Measurements from ENCODE around the gene SRRM5. TPM values are rescaled to one million over a fixed set of nuclear protein-coding genes. Genes with fewer than 3 reads are reported as not detected.

SRRM5 gene
- total RNA-seq, 3 donors from 2014 or later (not counting 1 experiment from before 2014, with no cell fraction given), result 0.24 to 0.75 (median 0.50) TPM

DNA sequence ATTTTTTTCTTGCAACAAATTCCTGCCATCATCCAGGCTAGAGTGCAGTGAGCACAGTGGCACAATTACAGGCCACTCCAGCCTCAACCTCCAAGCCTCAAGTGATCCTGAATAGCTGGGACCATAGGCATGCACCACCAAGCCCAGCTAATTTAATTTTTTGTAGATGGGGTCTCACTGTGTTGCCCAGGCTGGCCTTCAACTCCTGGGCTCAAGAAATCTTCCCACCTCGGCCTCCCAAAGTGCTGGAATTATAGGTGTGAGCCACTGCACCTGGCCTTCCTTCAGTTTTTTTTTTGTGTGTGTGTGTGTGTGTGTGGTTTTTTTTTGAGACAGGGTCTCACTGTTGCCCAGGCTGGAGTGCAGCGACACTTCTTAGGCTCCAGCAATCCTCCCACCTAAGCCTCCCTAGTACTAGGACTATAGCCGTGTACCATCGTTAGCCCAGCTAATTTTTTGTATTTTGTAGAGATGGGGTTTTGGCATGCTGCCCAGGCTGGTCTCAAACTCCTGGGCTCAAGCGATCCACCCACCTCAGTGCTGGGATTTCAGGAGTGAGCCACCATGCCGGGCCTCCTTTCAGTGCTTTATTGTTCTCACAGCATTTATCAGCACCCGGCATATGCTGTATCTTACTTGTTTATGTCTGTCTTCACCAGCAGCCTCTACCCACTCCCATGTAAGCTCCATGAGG lies 5.9 kb upstream of the SRRM5 start:
- intact Hi-C loops (cut with micrococcal nuclease), result no loop called here
- DNase-seq (no peak), ATAC-seq (no peak)
- Mint-ChIP-seq H3K36me3 (no peaks in the 10 kb centered on the region), H3K9me3 (no peaks in the 10 kb centered on the region), H3K4me1 (peaks cover 5 to 24% of the 10 kb centered on the region in 2 donors), H3K27me3 (ENCODE audit: low read depth in 2 of 2) (no peaks in the 10 kb centered on the region), H3K27ac (peak overlapping the region; percentile 43 to 65), H3K4me3 (no peak overlapping the region)
- Histone ChIP-seq H3K27me3 (ENCODE audit: control insufficient read depth, insufficient read depth, low read length) (no peaks in the 10 kb centered on the region), H3K36me3 (ENCODE audit: control insufficient read depth, insufficient read depth, low read length) (peaks cover 7% of the 10 kb centered on the region), H3K9me3 (ENCODE audit: control insufficient read depth, insufficient read depth, low read length) (no peaks in the 10 kb centered on the region), H3K4me3 (ENCODE audit: low read length) (no peak overlapping the region), H3K27ac (ENCODE audit: low read length) (no peak overlapping the region), H3K4me1 (ENCODE audit: control insufficient read depth, insufficient read depth, low read length) (no peaks in the 10 kb centered on the region)
- 85% methylated on average over 4 of the region's 7 CpGs for WGBS (ENCODE audit: insufficient coverage)
- TF ChIP-seq, protein P1, sequence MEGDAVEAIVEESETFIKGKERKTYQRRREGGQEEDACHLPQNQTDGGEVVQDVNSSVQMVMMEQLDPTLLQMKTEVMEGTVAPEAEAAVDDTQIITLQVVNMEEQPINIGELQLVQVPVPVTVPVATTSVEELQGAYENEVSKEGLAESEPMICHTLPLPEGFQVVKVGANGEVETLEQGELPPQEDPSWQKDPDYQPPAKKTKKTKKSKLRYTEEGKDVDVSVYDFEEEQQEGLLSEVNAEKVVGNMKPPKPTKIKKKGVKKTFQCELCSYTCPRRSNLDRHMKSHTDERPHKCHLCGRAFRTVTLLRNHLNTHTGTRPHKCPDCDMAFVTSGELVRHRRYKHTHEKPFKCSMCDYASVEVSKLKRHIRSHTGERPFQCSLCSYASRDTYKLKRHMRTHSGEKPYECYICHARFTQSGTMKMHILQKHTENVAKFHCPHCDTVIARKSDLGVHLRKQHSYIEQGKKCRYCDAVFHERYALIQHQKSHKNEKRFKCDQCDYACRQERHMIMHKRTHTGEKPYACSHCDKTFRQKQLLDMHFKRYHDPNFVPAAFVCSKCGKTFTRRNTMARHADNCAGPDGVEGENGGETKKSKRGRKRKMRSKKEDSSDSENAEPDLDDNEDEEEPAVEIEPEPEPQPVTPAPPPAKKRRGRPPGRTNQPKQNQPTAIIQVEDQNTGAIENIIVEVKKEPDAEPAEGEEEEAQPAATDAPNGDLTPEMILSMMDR (IDR thresholded peaks at IDR 0.05), result no peak

DNA sequence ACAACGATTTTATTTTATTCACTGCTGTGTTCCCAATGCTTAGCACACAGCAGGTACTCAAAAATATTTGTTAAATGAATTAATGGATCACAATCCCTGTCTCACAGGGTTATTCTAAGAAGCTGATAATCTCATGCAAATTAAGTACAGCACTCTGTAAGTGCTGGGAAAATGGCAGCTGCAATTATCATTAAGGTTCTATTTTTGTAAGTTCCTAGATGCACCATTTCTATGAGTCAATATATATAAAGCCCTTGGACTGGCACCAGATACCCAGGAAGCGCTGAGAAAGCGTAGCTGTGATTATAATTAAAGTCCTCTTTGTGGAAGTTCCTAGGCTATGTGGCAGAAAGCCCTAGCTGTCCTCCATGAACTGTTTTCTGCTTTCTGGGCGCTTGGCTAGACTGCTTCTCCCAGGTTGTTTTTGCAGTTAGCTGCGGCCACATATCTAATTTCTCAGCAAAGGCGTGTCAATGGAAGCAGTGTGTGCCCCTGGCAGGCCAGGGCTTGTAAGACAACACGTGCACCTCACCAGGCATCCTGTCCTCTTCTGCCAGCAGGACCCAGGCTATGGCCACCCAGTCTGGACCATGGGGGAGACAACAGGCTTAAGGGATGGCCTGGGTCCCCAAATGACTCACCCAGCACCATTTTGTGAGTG lies 5.2 kb upstream of the SRRM5 start:
- Histone ChIP-seq H3K27ac (ENCODE audit: low read length) (no peak overlapping the region), H3K27me3 (ENCODE audit: control insufficient read depth, insufficient read depth, low read length) (no peaks in the 10 kb centered on the region), H3K4me1 (ENCODE audit: control insufficient read depth, insufficient read depth, low read length) (no peaks in the 10 kb centered on the region), H3K4me3 (ENCODE audit: low read length) (no peak overlapping the region), H3K36me3 (ENCODE audit: control insufficient read depth, insufficient read depth, low read length) (peaks cover 4% of the 10 kb centered on the region), H3K9me3 (ENCODE audit: control insufficient read depth, insufficient read depth, low read length) (no peaks in the 10 kb centered on the region)
- DNase-seq (no peak), ATAC-seq (no peak)
- intact Hi-C loops (cut with micrococcal nuclease), result no loop called here
- Mint-ChIP-seq H3K4me3 (no peak overlapping the region), H3K27ac (peak overlapping the region; percentile 43 to 65), H3K36me3 (no peaks in the 10 kb centered on the region), H3K9me3 (no peaks in the 10 kb centered on the region), H3K4me1 (peaks cover 8 to 29% of the 10 kb centered on the region in 2 donors), H3K27me3 (ENCODE audit: low read depth in 2 of 2) (no peaks in the 10 kb centered on the region)
- 98% methylated on average over 7 of the region's 7 CpGs for WGBS (ENCODE audit: insufficient coverage)
- TF ChIP-seq, protein P1 (IDR thresholded peaks at IDR 0.05), result no peak

DNA sequence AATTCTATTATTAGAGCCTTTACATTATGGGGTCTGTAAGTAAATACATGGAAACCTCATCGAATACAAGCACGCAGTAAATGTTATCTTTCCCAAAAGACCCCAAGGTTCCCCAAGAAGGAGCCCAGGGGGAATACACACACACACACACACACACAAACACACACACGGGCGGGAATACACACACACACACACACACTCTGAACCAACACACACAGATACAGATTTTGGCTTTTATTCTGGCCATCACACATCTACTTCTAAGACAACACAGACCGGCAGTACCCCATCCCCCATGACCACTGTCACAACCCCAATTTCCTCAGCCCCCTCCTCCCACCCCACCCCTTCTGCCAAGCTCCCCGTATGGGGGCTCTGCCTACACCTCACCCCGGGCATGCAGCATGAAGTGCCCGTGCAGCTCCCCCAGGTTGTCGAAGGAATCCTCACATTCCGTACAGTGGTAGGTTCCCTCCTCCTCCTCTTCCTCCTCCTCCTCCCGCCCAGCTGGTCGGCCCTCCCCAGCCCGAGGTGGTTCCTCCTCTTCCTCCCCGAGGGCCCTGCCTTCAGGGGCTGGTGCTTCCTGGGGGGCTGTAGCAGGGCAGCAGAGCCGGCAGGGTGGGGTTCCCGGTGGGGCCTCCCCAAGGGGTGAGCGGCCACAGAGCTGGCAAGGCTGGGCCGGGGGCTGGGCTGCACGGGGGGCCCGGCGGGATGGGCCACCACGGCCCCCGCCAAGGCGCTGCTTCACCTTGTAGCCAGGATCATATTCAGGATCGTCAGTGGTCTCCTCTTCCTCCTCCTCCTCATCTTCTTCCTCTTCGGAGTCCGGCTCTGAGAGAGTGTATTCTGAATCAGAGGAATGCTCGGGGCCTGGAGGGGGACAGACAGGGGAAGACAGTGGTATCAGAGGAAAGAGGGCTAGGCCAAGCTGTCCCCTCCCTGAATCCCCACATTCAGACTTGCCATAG lies 4.4 kb upstream of the SRRM5 start:
- no peaks in the 10 kb centered on the region for H3K4me1 ChIP-seq (ENCODE audit: control insufficient read depth, insufficient read depth, low read length)
- WGBS (ENCODE audit: insufficient coverage), result 55% methylated on average over 28 of the region's 28 CpGs
- no peaks in the 10 kb centered on the region for H3K36me3 Mint-ChIP-seq
- DNase-seq, result no peak
- H3K27me3 ChIP-seq (ENCODE audit: control insufficient read depth, insufficient read depth, low read length), result no peaks in the 10 kb centered on the region
- no peak overlapping the region for H3K4me3 Mint-ChIP-seq
- no peak for ATAC-seq
- intact Hi-C loops (cut with micrococcal nuclease), result no loop called here
- H3K27ac Mint-ChIP-seq, result peak overlapping the region; percentile 43 to 65
- H3K27ac ChIP-seq (ENCODE audit: low read length), result no peak overlapping the region
- no peaks in the 10 kb centered on the region for H3K9me3 Mint-ChIP-seq
- TF ChIP-seq, protein P1 (IDR thresholded peaks at IDR 0.05), result no peak
- H3K4me3 ChIP-seq (ENCODE audit: low read length), result no peak overlapping the region
- H3K9me3 ChIP-seq (ENCODE audit: control insufficient read depth, insufficient read depth, low read length), result no peaks in the 10 kb centered on the region
- peaks cover 16 to 37% of the 10 kb centered on the region in 2 donors for H3K4me1 Mint-ChIP-seq
- no peaks in the 10 kb centered on the region for H3K27me3 Mint-ChIP-seq (ENCODE audit: low read depth in 2 of 2)
- peaks cover 12% of the 10 kb centered on the region for H3K36me3 ChIP-seq (ENCODE audit: control insufficient read depth, insufficient read depth, low read length)
